Measurements from ENCODE around the gene CENPP.
A peak's percentile ranks its signal among the peaks of the same experiment; 100 is the strongest.

CENPP gene

GRCh38 chr9:92310562-92310961 lies 15.2 kb upstream of the CENPP start:
- DNase-seq: no peak
- intact Hi-C loops (cut with DNase I): no loop called here

- intact Hi-C loops (cut with DNase I): no loop called here
- DNase-seq: no peak
These were observed 12.7 kb upstream of the CENPP start for GRCh38 chr9:92312887-92313623.

- DNase-seq: no peak
- intact Hi-C loops (cut with DNase I): no loop called here
These were observed 12.1 kb upstream of the CENPP start for GRCh38 chr9:92313624-92314012.

- no peak for DNase-seq
- intact Hi-C loops (cut with DNase I): no loop called here
These were observed 10.3 kb upstream of the CENPP start for GRCh38 chr9:92315456-92315855.

GRCh38 chr9:92324431-92324830 lies 1.3 kb upstream of the CENPP start:
- intact Hi-C loops (cut with DNase I): no loop called here

GRCh38 chr9:92324889-92325268 lies 874 bp upstream of the CENPP start:
- DNase-seq: no peak
- intact Hi-C loops (cut with DNase I): no loop called here

More at GRCh38 chr9:92324431-92324830, 1.3 kb upstream of the CENPP start:
- DNase-seq: no peak

- intact Hi-C loops (cut with DNase I): no loop called here
- no peak for DNase-seq
These were observed 293 bp downstream of the CENPP start for GRCh38 chr9:92325991-92326500.

GRCh38 chr9:92327283-92327850 lies 1.6 kb downstream of the CENPP start:
- intact Hi-C loops (cut with DNase I): no loop called here
- no peak for DNase-seq

GRCh38 chr9:92328225-92328624 lies 2.5 kb downstream of the CENPP start:
- DNase-seq: no peak
- intact Hi-C loops (cut with DNase I): no loop called here

- no peak for DNase-seq
- intact Hi-C loops (cut with DNase I): no loop called here
These were observed 7.0 kb downstream of the CENPP start for GRCh38 chr9:92332577-92333281.

- DNase-seq: no peak
- intact Hi-C loops (cut with DNase I): no loop called here
These were observed 7.5 kb downstream of the CENPP start for GRCh38 chr9:92333282-92333634.

- DNase-seq: no peak
- intact Hi-C loops (cut with DNase I): no loop called here
These were observed 15.8 kb downstream of the CENPP start for GRCh38 chr9:92341578-92341977.

GRCh38 chr9:92342825-92343488 lies 17.2 kb downstream of the CENPP start:
- no peak for DNase-seq
- intact Hi-C loops (cut with DNase I): no loop called here

- DNase-seq: no peak
- intact Hi-C loops (cut with DNase I): no loop called here
These were observed 19.8 kb downstream of the CENPP start for GRCh38 chr9:92345582-92345981.

GRCh38 chr9:92349771-92350739 lies 24.3 kb downstream of the CENPP start:
- DNase-seq: no peak
- intact Hi-C loops (cut with DNase I): no loop called here

GRCh38 chr9:92350740-92351133 lies 25.0 kb downstream of the CENPP start:
- DNase-seq: no peak
- intact Hi-C loops (cut with DNase I): no loop called here

GRCh38 chr9:92353051-92353450 lies 27.3 kb downstream of the CENPP start:
- intact Hi-C loops (cut with DNase I): no loop called here

GRCh38 chr9:92359394-92359995 lies 33.7 kb downstream of the CENPP start:
- intact Hi-C loops (cut with DNase I): no loop called here
- peak in 10 of 42 donors; percentile 7 to 41 (median 14) for DNase-seq

More at GRCh38 chr9:92353051-92353450, 27.3 kb downstream of the CENPP start:
- no peak for DNase-seq
